HEK293 (cell line): Measurements from ENCODE around the gene SCGB3A1.

Experiments
- CTCF ChIA-PET: fragments of 350-600 bp; formaldehyde crosslinking; extraction: SDS; loops from one replicate; lab custom pipeline; 2021; ENCODE audit warnings: antibody characterized with exemption; lab: Yijun Ruan, JAX
- POLR2A ChIA-PET: fragments of 300-600 bp; formaldehyde crosslinking; extraction: SDS; loops from one replicate; lab custom pipeline; 2020; ENCODE audit warnings: antibody characterized with exemption, inconsistent platforms; lab: Yijun Ruan, JAX
- H3K27ac ChIP-seq: fragments of 200-500 bp; sonication (Bioruptor generic); 2 replicates; pipeline ENCODE4 v1.5.1; 2014; ENCODE audit warnings: low read depth, low read length, control low read depth, inconsistent platforms; ENCODE audit errors: extremely low read depth
- H3K36me3 ChIP-seq, 2 experiments: fragments of 200-500 bp in 1 of 2; sonication (Bioruptor generic) in 1 of 2; 1 replicate in 1 of 2; 2 replicates in 1 of 2; pipeline ENCODE4 v1.5.1; 2014 to 2017; ENCODE audit warnings: inconsistent platforms in 2 of 2, low read length in 2 of 2; ENCODE audit not compliant: control insufficient read depth in 2 of 2, insufficient read depth in 1 of 2
- H3K4me1 ChIP-seq: fragments of 200-500 bp; sonication (Bioruptor generic); 2 replicates; pipeline ENCODE4 v1.5.1; 2014; ENCODE audit warnings: mild to moderate bottlenecking, low read length, inconsistent platforms; ENCODE audit not compliant: control insufficient read depth, insufficient read depth
- H3K4me3 ChIP-seq: 2 replicates; pipeline ENCODE4 v1.5.1; 2011; ENCODE audit warnings: low read depth, mild to moderate bottlenecking, control low read depth, low read length, moderate library complexity
- H3K9me3 ChIP-seq: fragments of 200-500 bp; sonication (Bioruptor generic); 2 replicates; pipeline ENCODE4 v1.5.1; 2014; ENCODE audit warnings: low read depth, low read length, inconsistent platforms; ENCODE audit not compliant: control insufficient read depth, insufficient read depth
- PRDM1 ChIP-seq: fragments of 450-650 bp; formaldehyde crosslinking; IDR thresholded peaks from 2 replicates; pipeline ENCODE4; 2016; ENCODE audit warnings: missing biosample characterization, missing genetic modification characterization
- RBAK ChIP-seq: fragments of 450-650 bp; formaldehyde crosslinking; IDR thresholded peaks from 2 replicates; pipeline ENCODE4 v1.5.1; 2016; ENCODE audit warnings: missing biosample characterization, missing genetic modification characterization
- ZFP37 ChIP-seq: fragments of 450-650 bp; formaldehyde crosslinking; IDR thresholded peaks from 2 replicates; pipeline ENCODE4 v1.5.1; 2016; ENCODE audit warnings: missing biosample characterization, missing genetic modification characterization
- ZNF132 ChIP-seq: fragments of 450-650 bp; formaldehyde crosslinking; IDR thresholded peaks from 2 replicates; pipeline ENCODE4 v1.5.1; 2017; ENCODE audit warnings: missing biosample characterization, missing genetic modification characterization, borderline replicate concordance
- ZNF138 ChIP-seq: fragments of 450-650 bp; formaldehyde crosslinking; IDR thresholded peaks from 2 replicates; pipeline ENCODE4 v1.5.1; 2016; ENCODE audit warnings: missing biosample characterization, missing genetic modification characterization, borderline replicate concordance
- ZNF140 ChIP-seq: fragments of 450-650 bp; formaldehyde crosslinking; IDR thresholded peaks from 2 replicates; pipeline ENCODE4 v1.5.1; 2016; ENCODE audit warnings: missing biosample characterization, missing genetic modification characterization
- ZNF175 ChIP-seq: fragments of 450-650 bp; formaldehyde crosslinking; IDR thresholded peaks from 2 replicates; pipeline ENCODE4 v1.5.1; 2016; ENCODE audit warnings: missing biosample characterization, missing genetic modification characterization
- ZNF211 ChIP-seq: fragments of 450-650 bp; formaldehyde crosslinking; IDR thresholded peaks from 2 replicates; pipeline ENCODE4 v1.5.1; 2016; ENCODE audit warnings: low read depth, missing biosample characterization, missing genetic modification characterization
- ZNF266 ChIP-seq: fragments of 450-650 bp; formaldehyde crosslinking; IDR thresholded peaks from 2 replicates; pipeline ENCODE4 v1.5.1; 2016; ENCODE audit warnings: missing biosample characterization, missing genetic modification characterization, low read depth
- ZNF311 ChIP-seq: fragments of 450-650 bp; formaldehyde crosslinking; IDR thresholded peaks from 2 replicates; pipeline ENCODE4 v1.5.1; 2017; ENCODE audit warnings: missing biosample characterization, missing genetic modification characterization, borderline replicate concordance
- ZNF433 ChIP-seq: fragments of 450-650 bp; formaldehyde crosslinking; IDR thresholded peaks from 2 replicates; pipeline ENCODE4 v1.5.1; 2016; ENCODE audit warnings: missing biosample characterization, missing genetic modification characterization, low read depth
- ZNF521 ChIP-seq: fragments of 450-650 bp; formaldehyde crosslinking; IDR thresholded peaks from 2 replicates; pipeline ENCODE4 v1.5.1; 2017; ENCODE audit warnings: missing biosample characterization, mild to moderate bottlenecking, missing genetic modification characterization
- ZNF549 ChIP-seq: fragments of 450-650 bp; IDR thresholded peaks from 2 replicates; pipeline ENCODE4 v1.5.1; 2018; ENCODE audit warnings: missing biosample characterization, missing genetic modification characterization, mild to moderate bottlenecking, inconsistent platforms, moderate library complexity
- ZNF600 ChIP-seq: fragments of 450-650 bp; formaldehyde crosslinking; IDR thresholded peaks from 2 replicates; pipeline ENCODE4 v1.5.1; 2016; ENCODE audit warnings: missing biosample characterization, missing genetic modification characterization
- ZNF677 ChIP-seq: fragments of 450-650 bp; IDR thresholded peaks from 2 replicates; pipeline ENCODE4 v1.5.0; 2018; ENCODE audit warnings: missing biosample characterization, mild to moderate bottlenecking, missing genetic modification characterization, moderate library complexity
- ZNF777 ChIP-seq: fragments of 450-650 bp; formaldehyde crosslinking; IDR thresholded peaks from 2 replicates; pipeline ENCODE4 v1.5.1; 2017; ENCODE audit warnings: missing biosample characterization, missing genetic modification characterization, borderline replicate concordance
- ZNF785 ChIP-seq: fragments of 450-650 bp; formaldehyde crosslinking; IDR thresholded peaks from 2 replicates; pipeline ENCODE4 v1.5.1; 2016; ENCODE audit warnings: missing biosample characterization, missing genetic modification characterization
- ZNF792 ChIP-seq: fragments of 450-650 bp; formaldehyde crosslinking; IDR thresholded peaks from 2 replicates; pipeline ENCODE4 v1.5.1; 2016; ENCODE audit warnings: missing biosample characterization, missing genetic modification characterization
- ZNF837 ChIP-seq: fragments of 450-650 bp; formaldehyde crosslinking; IDR thresholded peaks from 2 replicates; pipeline ENCODE4 v1.5.1; 2016; ENCODE audit warnings: missing biosample characterization, missing genetic modification characterization
- TF ChIP-seq, protein P1 (sequence below): fragments of 450-650 bp; formaldehyde crosslinking; IDR thresholded peaks from 2 replicates; pipeline ENCODE4 v1.5.1; 2016; ENCODE audit warnings: missing biosample characterization, missing genetic modification characterization
- TF ChIP-seq, protein P2 (sequence below): fragments of 450-650 bp; formaldehyde crosslinking; IDR thresholded peaks from 2 replicates; pipeline ENCODE4 v1.5.1; 2016; ENCODE audit warnings: missing biosample characterization, missing genetic modification characterization
- TF ChIP-seq, protein P3 (sequence below): fragments of 450-650 bp; formaldehyde crosslinking; IDR thresholded peaks from 2 replicates; pipeline ENCODE4 v1.5.1; 2017; ENCODE audit warnings: missing biosample characterization, missing genetic modification characterization
- TF ChIP-seq, protein P4 (sequence below): fragments of 450-650 bp; formaldehyde crosslinking; IDR thresholded peaks from 2 replicates; pipeline ENCODE4 v1.5.1; 2017; ENCODE audit warnings: missing biosample characterization, missing genetic modification characterization
- TF ChIP-seq, protein P5 (sequence below): fragments of 450-650 bp; IDR thresholded peaks from 2 replicates; pipeline ENCODE4 v1.5.1; 2018; ENCODE audit warnings: missing biosample characterization, mild to moderate bottlenecking, missing genetic modification characterization

Gene SCGB3A1

DNA sequence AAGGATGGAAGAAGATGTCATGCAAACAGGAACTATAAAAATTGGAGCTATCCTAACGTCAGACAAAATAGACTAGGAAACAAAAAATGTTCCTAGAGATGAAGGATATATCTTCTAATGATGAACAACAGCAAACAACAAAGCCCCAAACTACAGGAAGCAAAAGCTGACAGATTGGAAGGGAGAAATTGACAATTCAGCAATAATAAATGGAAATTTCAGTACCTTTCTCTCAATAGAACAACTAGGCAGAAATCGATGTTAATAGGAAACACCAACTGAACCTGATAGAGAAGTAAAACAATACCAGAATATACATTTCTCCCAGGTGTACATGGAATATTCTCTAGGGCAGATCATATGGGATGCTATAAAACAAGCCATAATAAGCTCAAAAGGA, 7.6 kb downstream of the SCGB3A1 start:
- no peak for TF ChIP-seq ZNF600 (tag by site-specific recombination)
- no peak for TF ChIP-seq PRDM1 (tag by site-specific recombination)
- TF ChIP-seq, protein P1, sequence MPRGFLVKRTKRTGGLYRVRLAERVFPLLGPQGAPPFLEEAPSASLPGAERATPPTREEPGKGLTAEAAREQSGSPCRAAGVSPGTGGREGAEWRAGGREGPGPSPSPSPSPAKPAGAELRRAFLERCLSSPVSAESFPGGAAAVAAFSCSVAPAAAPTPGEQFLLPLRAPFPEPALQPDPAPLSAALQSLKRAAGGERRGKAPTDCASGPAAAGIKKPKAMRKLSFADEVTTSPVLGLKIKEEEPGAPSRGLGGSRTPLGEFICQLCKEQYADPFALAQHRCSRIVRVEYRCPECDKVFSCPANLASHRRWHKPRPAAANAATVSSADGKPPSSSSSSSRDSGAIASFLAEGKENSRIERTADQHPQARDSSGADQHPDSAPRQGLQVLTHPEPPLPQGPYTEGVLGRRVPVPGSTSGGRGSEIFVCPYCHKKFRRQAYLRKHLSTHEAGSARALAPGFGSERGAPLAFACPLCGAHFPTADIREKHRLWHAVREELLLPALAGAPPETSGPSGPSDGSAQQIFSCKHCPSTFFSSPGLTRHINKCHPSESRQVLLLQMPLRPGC (tag by site-specific recombination): no peak
- TF ChIP-seq, protein P2, sequence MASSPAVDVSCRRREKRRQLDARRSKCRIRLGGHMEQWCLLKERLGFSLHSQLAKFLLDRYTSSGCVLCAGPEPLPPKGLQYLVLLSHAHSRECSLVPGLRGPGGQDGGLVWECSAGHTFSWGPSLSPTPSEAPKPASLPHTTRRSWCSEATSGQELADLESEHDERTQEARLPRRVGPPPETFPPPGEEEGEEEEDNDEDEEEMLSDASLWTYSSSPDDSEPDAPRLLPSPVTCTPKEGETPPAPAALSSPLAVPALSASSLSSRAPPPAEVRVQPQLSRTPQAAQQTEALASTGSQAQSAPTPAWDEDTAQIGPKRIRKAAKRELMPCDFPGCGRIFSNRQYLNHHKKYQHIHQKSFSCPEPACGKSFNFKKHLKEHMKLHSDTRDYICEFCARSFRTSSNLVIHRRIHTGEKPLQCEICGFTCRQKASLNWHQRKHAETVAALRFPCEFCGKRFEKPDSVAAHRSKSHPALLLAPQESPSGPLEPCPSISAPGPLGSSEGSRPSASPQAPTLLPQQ (tag by site-specific recombination): no peak
- no peak overlapping the region for H3K4me3 ChIP-seq
- no peaks in the 10 kb centered on the region; the same call in 1 of the 2 replicates for H3K9me3 ChIP-seq
- no peaks in the 10 kb centered on the region; a peak in 1 of 3 replicates for H3K36me3 ChIP-seq
- CTCF ChIA-PET: interaction anchor here (0.9 to 2.4 kb wide), 3 partner anchors 22 to 35 kb away, joined by 3 to 5 read pairs (median 3); no protein-coding TSS in a partner anchor
- no peaks in the 10 kb centered on the region for H3K4me1 ChIP-seq
- POLR2A ChIA-PET: no interaction called here
- H3K27ac ChIP-seq: no peak overlapping the region

DNA sequence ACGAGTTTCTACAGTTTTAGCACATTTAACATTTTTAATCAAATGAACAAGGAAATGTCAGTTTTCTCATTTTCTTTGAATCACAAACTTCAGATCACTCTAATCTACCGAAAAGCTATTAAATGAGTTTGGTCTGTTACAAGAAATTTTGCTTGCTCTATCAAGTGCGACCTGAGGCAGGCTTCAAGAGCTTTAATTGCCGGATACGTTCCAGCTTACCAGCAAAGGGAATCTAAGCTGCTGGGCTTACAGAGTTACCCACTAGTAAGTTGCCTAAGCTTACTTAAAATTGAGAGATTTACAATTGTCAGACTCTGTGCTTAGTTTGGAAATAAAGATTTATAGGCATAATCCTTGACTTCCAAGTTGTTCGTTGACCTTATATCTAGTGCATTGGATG, 10.6 kb downstream of the SCGB3A1 start:
- Histone ChIP-seq H3K9me3 (no peaks in the 10 kb centered on the region; the same call in 1 of the 2 replicates), H3K4me3 (no peak overlapping the region), H3K4me1 (no peaks in the 10 kb centered on the region), H3K27ac (no peak overlapping the region)
- TF ChIP-seq, protein P3, sequence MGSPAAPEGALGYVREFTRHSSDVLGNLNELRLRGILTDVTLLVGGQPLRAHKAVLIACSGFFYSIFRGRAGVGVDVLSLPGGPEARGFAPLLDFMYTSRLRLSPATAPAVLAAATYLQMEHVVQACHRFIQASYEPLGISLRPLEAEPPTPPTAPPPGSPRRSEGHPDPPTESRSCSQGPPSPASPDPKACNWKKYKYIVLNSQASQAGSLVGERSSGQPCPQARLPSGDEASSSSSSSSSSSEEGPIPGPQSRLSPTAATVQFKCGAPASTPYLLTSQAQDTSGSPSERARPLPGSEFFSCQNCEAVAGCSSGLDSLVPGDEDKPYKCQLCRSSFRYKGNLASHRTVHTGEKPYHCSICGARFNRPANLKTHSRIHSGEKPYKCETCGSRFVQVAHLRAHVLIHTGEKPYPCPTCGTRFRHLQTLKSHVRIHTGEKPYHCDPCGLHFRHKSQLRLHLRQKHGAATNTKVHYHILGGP (tag by site-specific recombination): no peak
- no peak for TF ChIP-seq ZNF549
- TF ChIP-seq ZNF138: no peak
- TF ChIP-seq, all 188 proteins: peak for 0
- POLR2A ChIA-PET: no interaction called here
- CTCF ChIA-PET: interaction anchor here (1.7 kb wide), 1 partner anchor 26 kb away, joined by 6 read pairs; no protein-coding TSS in a partner anchor
- H3K36me3 ChIP-seq: peaks cover 8 to 29% of the 10 kb centered on the region in 2 experiments

DNA sequence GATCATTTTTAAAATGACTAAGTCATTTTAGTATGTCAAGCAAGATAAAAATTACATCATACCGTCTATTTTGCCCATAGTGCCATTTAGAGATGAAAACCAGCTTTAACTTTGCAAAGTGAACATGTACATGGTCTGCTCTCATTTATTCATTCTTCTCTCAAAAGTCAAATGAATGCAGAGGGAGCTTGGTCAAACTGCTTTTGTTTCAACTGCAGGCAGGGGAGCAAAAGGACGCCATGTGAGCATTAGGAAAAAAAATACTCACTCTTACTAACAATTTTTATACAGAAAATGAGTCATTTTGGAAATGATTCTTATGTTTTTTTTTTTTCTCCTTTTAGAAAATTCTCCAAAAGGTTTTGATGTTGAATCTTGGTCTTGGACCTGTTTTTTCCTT, 15.7 kb downstream of the SCGB3A1 start:
- CTCF ChIA-PET: interaction anchor here (1.2 kb wide), 1 partner anchor 14 kb away, joined by 3 read pairs; no protein-coding TSS in a partner anchor
- POLR2A ChIA-PET: no interaction called here

More for the DNA sequence above, 15.7 kb downstream of the SCGB3A1 start:
- no peak overlapping the region for H3K27ac ChIP-seq
- no peak for TF ChIP-seq ZFP37 (tag by site-specific recombination)
- no peak for TF ChIP-seq ZNF266 (tag by site-specific recombination)
- no peak for TF ChIP-seq ZNF211 (tag by site-specific recombination)
- TF ChIP-seq, protein P4, sequence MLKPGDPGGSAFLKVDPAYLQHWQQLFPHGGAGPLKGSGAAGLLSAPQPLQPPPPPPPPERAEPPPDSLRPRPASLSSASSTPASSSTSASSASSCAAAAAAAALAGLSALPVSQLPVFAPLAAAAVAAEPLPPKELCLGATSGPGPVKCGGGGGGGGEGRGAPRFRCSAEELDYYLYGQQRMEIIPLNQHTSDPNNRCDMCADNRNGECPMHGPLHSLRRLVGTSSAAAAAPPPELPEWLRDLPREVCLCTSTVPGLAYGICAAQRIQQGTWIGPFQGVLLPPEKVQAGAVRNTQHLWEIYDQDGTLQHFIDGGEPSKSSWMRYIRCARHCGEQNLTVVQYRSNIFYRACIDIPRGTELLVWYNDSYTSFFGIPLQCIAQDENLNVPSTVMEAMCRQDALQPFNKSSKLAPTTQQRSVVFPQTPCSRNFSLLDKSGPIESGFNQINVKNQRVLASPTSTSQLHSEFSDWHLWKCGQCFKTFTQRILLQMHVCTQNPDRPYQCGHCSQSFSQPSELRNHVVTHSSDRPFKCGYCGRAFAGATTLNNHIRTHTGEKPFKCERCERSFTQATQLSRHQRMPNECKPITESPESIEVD (tag by site-specific recombination): no peak
- no peak for TF ChIP-seq ZNF140 (tag by site-specific recombination)
- no peak for TF ChIP-seq ZNF837 (tag by site-specific recombination)
- TF ChIP-seq ZNF175: no peak
- no peak for TF ChIP-seq ZNF521
- TF ChIP-seq ZNF785 (tag by site-specific recombination): no peak
- TF ChIP-seq RBAK (tag by site-specific recombination): no peak
- TF ChIP-seq ZNF433 (tag by site-specific recombination): no peak
- TF ChIP-seq, protein P5, sequence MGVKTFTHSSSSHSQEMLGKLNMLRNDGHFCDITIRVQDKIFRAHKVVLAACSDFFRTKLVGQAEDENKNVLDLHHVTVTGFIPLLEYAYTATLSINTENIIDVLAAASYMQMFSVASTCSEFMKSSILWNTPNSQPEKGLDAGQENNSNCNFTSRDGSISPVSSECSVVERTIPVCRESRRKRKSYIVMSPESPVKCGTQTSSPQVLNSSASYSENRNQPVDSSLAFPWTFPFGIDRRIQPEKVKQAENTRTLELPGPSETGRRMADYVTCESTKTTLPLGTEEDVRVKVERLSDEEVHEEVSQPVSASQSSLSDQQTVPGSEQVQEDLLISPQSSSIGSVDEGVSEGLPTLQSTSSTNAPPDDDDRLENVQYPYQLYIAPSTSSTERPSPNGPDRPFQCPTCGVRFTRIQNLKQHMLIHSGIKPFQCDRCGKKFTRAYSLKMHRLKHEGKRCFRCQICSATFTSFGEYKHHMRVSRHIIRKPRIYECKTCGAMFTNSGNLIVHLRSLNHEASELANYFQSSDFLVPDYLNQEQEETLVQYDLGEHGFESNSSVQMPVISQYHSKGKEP (tag by site-specific recombination): no peak
- no peak for TF ChIP-seq ZNF132 (tag by site-specific recombination)
- no peak for TF ChIP-seq ZNF792
- TF ChIP-seq ZNF311 (tag by site-specific recombination): no peak
- TF ChIP-seq ZNF777 (tag by site-specific recombination): no peak
- TF ChIP-seq ZNF677 (tag by site-specific recombination): no peak
- H3K4me3 ChIP-seq: no peak overlapping the region
- H3K9me3 ChIP-seq: no peaks in the 10 kb centered on the region
- peaks cover 19 to 78% of the 10 kb centered on the region in 2 experiments for H3K36me3 ChIP-seq
- no peaks in the 10 kb centered on the region for H3K4me1 ChIP-seq
